Sigmoid colon (tissue), 7 donors: ENCODE measurements around the gene PPP3R1. TPM values are rescaled to one million over a fixed set of nuclear protein-coding genes. Genes with fewer than 3 reads are reported as not detected.
A peak's percentile ranks its signal among the peaks of the same experiment; 100 is the strongest.

ENCODE experiments used
- DNase-seq: peaks from one replicate; pipeline ENCODE4 v3.0.0-alpha.2; 2019
- H3K27ac ChIP-seq, 4 donors: fragments of 200-600 bp; sonication (generic); one replicate each; pipeline ENCODE4 v1.5.1; 2016 to 2019; ENCODE audit warnings: mild to moderate bottlenecking in 1 of 4
- H3K27me3 ChIP-seq, 3 donors: fragments of 200-600 bp; sonication (generic); one replicate each; pipeline ENCODE4 v1.5.1; 2019; ENCODE audit warnings: mild to moderate bottlenecking in 1 of 3
- H3K36me3 ChIP-seq, 4 donors: fragments of 200-600 bp; sonication (generic); one replicate each; pipeline ENCODE4 v1.5.1; 2016 to 2019
- H3K4me1 ChIP-seq, 4 donors: fragments of 200-600 bp; sonication (generic); one replicate each; pipeline ENCODE4 v1.5.1; 2017 to 2019
- H3K4me3 ChIP-seq, 4 donors: fragments of 200-600 bp; sonication (generic); one replicate each; pipeline ENCODE4 v1.5.1; 2017 to 2019; ENCODE audit warnings: mild to moderate bottlenecking in 2 of 4, moderate library complexity in 1 of 4
- H3K9me3 ChIP-seq, 4 donors: fragments of 200-600 bp in 3 of 4; sonication (generic) in 3 of 4; one replicate each; pipeline versions ENCODE4 v1.5.1 to v1.6.1; 2013 to 2019
- CTCF ChIP-seq, 4 experiments: fragments of 450-650 bp in 3 of 4; fragments of 200-600 bp in 1 of 4; IDR thresholded peaks; one replicate each; pipeline ENCODE4 v1.5.1; 2016 to 2019; ENCODE audit warnings: antibody characterized with exemption in 4 of 4, mild to moderate bottlenecking in 3 of 4, moderate library complexity in 2 of 4
- EP300 ChIP-seq, 4 donors: sonication (generic); formaldehyde crosslinking; IDR thresholded peaks; one replicate each; pipeline ENCODE4 v1.6.1; 2017; ENCODE audit warnings: antibody characterized with exemption in 4 of 4
- POLR2A ChIP-seq, 2 donors: fragments of 450-650 bp; IDR thresholded peaks; one replicate each; pipeline ENCODE4 v1.6.1; 2016; ENCODE audit warnings: antibody characterized with exemption in 2 of 2, mild to moderate bottlenecking in 2 of 2, moderate library complexity in 2 of 2
- POLR2AphosphoS5 ChIP-seq, 4 donors: sonication (generic); formaldehyde crosslinking; IDR thresholded peaks; one replicate each; pipeline ENCODE4 v1.6.1; 2017; ENCODE audit warnings: antibody characterized with exemption in 4 of 4
- WGBS, 2 donors: extraction: QIAGEN DNeasy Blood & Tissue Kit; methylation state at CpG; one replicate each; pipeline ENCODE4 v1.1.7; 2013; 5-methylcytosine and 5-hydroxymethylcytosine counted together
- intact Hi-C: fragments of 100-400 bp; cut with DNase I; formaldehyde crosslinking; loops from one replicate; pipeline ENCODE4 v1.15.1; 2023
- polyA plus RNA-seq, 3 donors: library from polyadenylated mRNA; stranded (reverse); fragments of 200-250 nt; gene quantifications; one replicate each; pipeline ENCODE4 v1.2.3, GENCODE V29; 2013
- total RNA-seq, 4 donors: library from RNA; depleted of rRNA; stranded (reverse); fragments of >200 nt; gene quantifications; one replicate each; pipeline ENCODE4 v1.1.0, GENCODE V29; 2016
- donor health status: healthy with polysubstance abuse.
- donor health status: Bipolar disorder and iron deficiency.
- donor health status: healthy.

Gene PPP3R1
- total and polyA plus RNA-seq, 7 donors: 17.4 to 38.5 (median 28.8) TPM

DNA sequence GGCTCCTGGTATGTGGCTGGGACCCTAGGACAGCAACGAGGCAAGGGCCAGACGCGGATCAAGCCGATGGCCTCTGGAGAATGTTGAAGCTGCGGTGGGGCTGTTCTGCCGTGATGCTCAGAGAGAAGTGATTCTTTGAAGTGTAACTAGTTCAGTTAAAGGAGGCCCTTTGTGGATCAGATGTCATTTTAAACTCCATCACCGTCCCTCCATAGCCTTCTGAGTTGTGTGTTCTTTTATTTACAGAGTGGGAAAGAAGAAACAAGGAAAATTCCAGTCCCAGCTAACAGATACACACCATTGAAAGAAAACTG is 94.2 kb downstream of the PPP3R1 start:
- peaks cover 0 to 32% (median 25%) of the 10 kb centered on the region in 4 donors for H3K4me1 ChIP-seq
- no peaks in the 10 kb centered on the region for H3K9me3 ChIP-seq
- intact Hi-C loops: no loop called here
- WGBS, 2 donors: 0% methylated on average over 7 of the region's 7 CpGs
- no peak for TF ChIP-seq POLR2A (IDR thresholded peaks at IDR 0.05)
- TF ChIP-seq CTCF (IDR thresholded peaks at IDR 0.05): no peak
- TF ChIP-seq POLR2AphosphoS5 (IDR thresholded peaks at IDR 0.05): no peak
- TF ChIP-seq EP300 (IDR thresholded peaks at IDR 0.05): no peak
- no peak for DNase-seq
- H3K4me3 ChIP-seq: peak overlapping the region; percentile 74 to 93 (median 78)
- peak overlapping the region; percentile 84 to 93 (median 86) for H3K27ac ChIP-seq
- H3K27me3 ChIP-seq: no peaks in the 10 kb centered on the region
- H3K36me3 ChIP-seq: peaks cover 4 to 32% (median 14%) of the 10 kb centered on the region in 4 donors

DNA sequence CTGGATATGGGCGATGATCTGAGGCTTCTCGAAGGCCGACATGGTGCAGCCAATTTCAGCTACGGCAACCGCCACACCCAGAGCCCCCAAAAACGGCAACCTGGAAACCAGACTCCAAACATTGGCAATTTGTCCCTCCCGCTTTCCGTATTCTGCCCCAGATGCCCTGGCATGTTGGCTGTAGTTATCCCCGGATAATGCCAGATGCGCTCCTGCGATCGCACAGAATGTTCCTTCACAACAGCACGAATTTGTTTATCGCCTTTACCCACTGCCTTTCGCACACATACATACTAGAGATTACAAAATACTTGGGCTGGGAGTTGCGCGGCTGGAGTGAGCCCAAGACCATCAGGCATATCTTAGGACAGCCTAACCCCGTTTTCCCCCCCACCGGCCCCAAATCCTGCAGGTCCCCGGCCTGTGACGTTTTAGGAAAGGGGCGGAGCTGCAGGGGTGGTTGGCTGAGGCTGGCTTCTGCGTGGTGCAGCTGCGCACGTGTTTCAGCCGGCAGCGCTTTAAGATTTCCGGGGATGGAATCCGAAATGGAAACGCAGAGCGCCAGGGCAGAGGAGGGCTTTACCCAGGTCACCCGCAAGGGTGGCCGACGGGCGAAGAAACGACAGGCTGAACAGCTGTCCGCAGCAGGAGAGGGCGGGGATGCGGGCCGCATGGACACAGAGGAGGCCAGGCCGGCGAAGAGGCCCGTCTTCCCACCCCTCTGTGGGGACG is 94.8 kb downstream of the PPP3R1 start, which contains the start of gene PNO1:
Gene PNO1, plus strand, starts transcription at position 487 of the 732 bp plus-strand sequence. Its CDS starts 47 bp downstream, at position 534.
- TF ChIP-seq POLR2A (IDR thresholded peaks at IDR 0.05): no peak
- TF ChIP-seq POLR2AphosphoS5 (IDR thresholded peaks at IDR 0.05): peak; percentile 68 to 82 (median 75)
- no peak for TF ChIP-seq CTCF (IDR thresholded peaks at IDR 0.05)
- peak in 1 of 4 donors; percentile 71 for TF ChIP-seq EP300 (IDR thresholded peaks at IDR 0.05)
- Histone ChIP-seq H3K36me3 (peaks cover 4 to 27% (median 10%) of the 10 kb centered on the region in 4 donors), H3K27me3 (no peaks in the 10 kb centered on the region), H3K9me3 (no peaks in the 10 kb centered on the region), H3K27ac (peak within 1 kb of the TSS; percentile 84 to 93 (median 86)), H3K4me3 (peak within 1 kb of the TSS; percentile 74 to 93 (median 78)), H3K4me1 (peaks cover 0 to 32% (median 25%) of the 10 kb centered on the region in 4 donors)
- WGBS, 2 donors: 0% methylated on average over 44 of the region's 44 CpGs
- intact Hi-C loops: loop anchor here (1.0 kb wide), 1 partner anchor 95 kb away; the partner anchor contains the start of gene PPP3R1
- peak; percentile 98 for DNase-seq

- Histone ChIP-seq H3K27ac (peak overlapping the region; percentile 84 to 93 (median 86)), H3K9me3 (no peaks in the 10 kb centered on the region), H3K27me3 (no peaks in the 10 kb centered on the region), H3K36me3 (peaks cover 2 to 21% (median 5%) of the 10 kb centered on the region in 4 donors), H3K4me1 (peaks cover 0 to 34% (median 26%) of the 10 kb centered on the region in 4 donors), H3K4me3 (peak overlapping the region; percentile 74 to 93 (median 78))
- intact Hi-C loops: loop anchor here (1.0 kb wide), 1 partner anchor 95 kb away; the partner anchor contains the start of gene PPP3R1
- TF ChIP-seq POLR2AphosphoS5 (IDR thresholded peaks at IDR 0.05) (no peak), CTCF (IDR thresholded peaks at IDR 0.05) (no peak), POLR2A (IDR thresholded peaks at IDR 0.05) (no peak), EP300 (IDR thresholded peaks at IDR 0.05) (no peak)
- no peak for DNase-seq
- WGBS, 2 donors: 0% methylated on average over 28 of the region's 28 CpGs
These were observed 95.3 kb downstream of the PPP3R1 start for GRCh38 chr2:68157002-68157401.

- H3K4me1 ChIP-seq: peaks cover 0 to 34% (median 26%) of the 10 kb centered on the region in 4 donors
- TF ChIP-seq EP300 (IDR thresholded peaks at IDR 0.05) (no peak), POLR2A (IDR thresholded peaks at IDR 0.05) (no peak), CTCF (IDR thresholded peaks at IDR 0.05) (no peak), POLR2AphosphoS5 (IDR thresholded peaks at IDR 0.05) (no peak)
These were observed 95.9 kb downstream of the PPP3R1 start for GRCh38 chr2:68156419-68156818.

More at GRCh38 chr2:68156419-68156818, 95.9 kb downstream of the PPP3R1 start:
- peak overlapping the region; percentile 74 to 93 (median 78) for H3K4me3 ChIP-seq
- no peaks in the 10 kb centered on the region for H3K27me3 ChIP-seq
- H3K36me3 ChIP-seq: peaks cover 0 to 15% (median 1%) of the 10 kb centered on the region in 4 donors
- 6 to 12% methylated on average over 3 of the region's 3 CpGs for WGBS, 2 donors
- H3K9me3 ChIP-seq: no peaks in the 10 kb centered on the region
- intact Hi-C loops: no loop called here
- no peak for DNase-seq
- H3K27ac ChIP-seq: peak overlapping the region; percentile 84 to 93 (median 86)
